GM12878 (cell line): ENCODE results near the gene DTWD2. TPM values are rescaled to one million over a fixed set of nuclear protein-coding genes. Genes with fewer than 3 reads are reported as not detected.

Experiments used
- ATAC-seq: fragments of 200-7000 bp; cut with Tn5 transposase; 3 replicates; pipeline ENCODE4 v1.9.1; 2020; ENCODE audit warnings: mild to moderate bottlenecking, moderate library complexity
- BruUV-seq: library from RNA; stranded (reverse); fragments of 400-500 nt; replicated peaks from 2 replicates; lab custom pipeline; 2021; lab: Mats Ljungman, UMichigan
- CTCF ChIA-PET: fragments of 300-600 bp; sonication (Branson Sonifier 250); formaldehyde crosslinking; extraction: SDS; loops from one replicate; lab custom pipeline; 2021; ENCODE audit warnings: inconsistent platforms; lab: Yijun Ruan, JAX
- POLR2A ChIA-PET: fragments of 350-600 bp; formaldehyde crosslinking; extraction: SDS; loops from one replicate; lab custom pipeline; 2021; ENCODE audit warnings: inconsistent platforms; lab: Charles Lee
- RAD21 ChIA-PET: fragments of 300-600 bp; sonication (Branson Sonifier 250); formaldehyde crosslinking; loops from one replicate; lab custom pipeline; 2023; ENCODE audit warnings: antibody characterized with exemption; ENCODE audit not compliant: unreplicated experiment; lab: Charles Lee
- SMC1A ChIA-PET: fragments of 300-600 bp; sonication (Branson Sonifier 250); formaldehyde crosslinking; loops from one replicate; lab custom pipeline; 2023; ENCODE audit not compliant: unreplicated experiment, uncharacterized antibody; lab: Charles Lee
- DNase-seq: peaks from one replicate; pipeline ENCODE4 v3.0.0-alpha.2; 2011; ENCODE audit warnings: low read depth, low spot score
- FAIRE-seq: peaks from 3 replicates; lab custom pipeline; 2011; peaks lifted over from hg19 to GRCh38; lab: Jason Lieb, UNC
- H2AFZ ChIP-seq: 2 replicates; pipeline ENCODE4 v1.6.0; 2011; ENCODE audit warnings: low read depth, low read length, control low read depth; ENCODE audit not compliant: control insufficient read depth
- H3K27ac ChIP-seq: 2 replicates; pipeline ENCODE4 v1.5.1; 2011; ENCODE audit warnings: control low read depth; ENCODE audit not compliant: control insufficient read depth, insufficient read depth
- H3K27me3 ChIP-seq, 2 experiments: replicated peaks in 1 of 2; 2 replicates each; pipeline versions ENCODE4 v1.6.0 to v1.6.1; 2011; ENCODE audit warnings: low read length in 1 of 2; ENCODE audit not compliant: control insufficient read depth in 2 of 2, insufficient read depth in 2 of 2
- H3K36me3 ChIP-seq, 2 experiments: 2 replicates each; pipeline ENCODE4 v1.5.1; 2011; ENCODE audit warnings: low read length in 1 of 2; ENCODE audit not compliant: control insufficient read depth in 2 of 2, insufficient read depth in 2 of 2
- H3K4me1 ChIP-seq: 2 replicates; pipeline ENCODE4 v1.6.1; 2011; ENCODE audit warnings: mild to moderate bottlenecking, low read length, moderate library complexity, mixed read lengths; ENCODE audit not compliant: control insufficient read depth, insufficient read depth
- H3K4me2 ChIP-seq: 2 replicates; pipeline ENCODE4 v1.6.0; 2011; ENCODE audit warnings: control low read depth; ENCODE audit not compliant: control insufficient read depth, insufficient read depth
- H3K4me3 ChIP-seq: fragments of 200-600 bp; sonication (generic); 2 replicates; pipeline ENCODE4 v1.5.1; 2016
- H3K79me2 ChIP-seq: 2 replicates; pipeline ENCODE4 v1.6.0; 2011; ENCODE audit warnings: low read length; ENCODE audit not compliant: control insufficient read depth, insufficient read depth
- H3K9ac ChIP-seq: 2 replicates; pipeline ENCODE4 v1.8.0; 2011; ENCODE audit warnings: low read length, control low read depth, mixed read lengths; ENCODE audit not compliant: control insufficient read depth, insufficient read depth
- H3K9me3 ChIP-seq: replicated peaks from 3 replicates; pipeline ENCODE4 v1.5.1; 2011; ENCODE audit warnings: mild to moderate bottlenecking, low read length; ENCODE audit not compliant: control insufficient read depth, insufficient read depth
- H4K20me1 ChIP-seq: 2 replicates; pipeline ENCODE4 v1.6.0; 2011; ENCODE audit not compliant: control insufficient read depth, insufficient read depth
- CHD1 ChIP-seq: IDR thresholded peaks from 2 replicates; pipeline ENCODE4 v1.6.1; 2012; ENCODE audit warnings: low read depth, low read length, improper control_type of control experiment
- E2F4 ChIP-seq: IDR thresholded peaks from 2 replicates; pipeline ENCODE4 v1.6.1; 2012; ENCODE audit warnings: low read depth, low read length, improper control_type of control experiment
- EED ChIP-seq: sonication (generic); IDR thresholded peaks from 2 replicates; pipeline ENCODE4 v1.6.1; 2016; ENCODE audit warnings: antibody characterized with exemption, low read depth
- NKRF ChIP-seq: fragments of 450-650 bp; conservative IDR thresholded peaks from 2 replicates; pipeline ENCODE4 v1.6.1; 2017; ENCODE audit warnings: mild to moderate bottlenecking, moderate library complexity
- POLR2AphosphoS5 ChIP-seq: IDR thresholded peaks from 2 replicates; pipeline ENCODE4 v1.6.1; 2011; ENCODE audit warnings: mild to moderate bottlenecking, low read length, inconsistent platforms
- REST ChIP-seq: IDR thresholded peaks from 2 replicates; pipeline ENCODE4 v1.6.1; 2012; ENCODE audit warnings: mild to moderate bottlenecking, low read depth, low read length
- TBL1XR1 ChIP-seq: IDR thresholded peaks from 2 replicates; pipeline ENCODE4 v1.6.1; 2012; ENCODE audit warnings: low read depth, low read length, improper control_type of control experiment
- ZNF217 ChIP-seq: fragments of 450-650 bp; IDR thresholded peaks from 2 replicates; pipeline ENCODE4 v1.6.1; 2017; ENCODE audit warnings: antibody characterized with exemption, mild to moderate bottlenecking
- ZNF24 ChIP-seq: fragments of 450-650 bp; IDR thresholded peaks from 2 replicates; pipeline ENCODE4 v1.6.1; 2017; ENCODE audit warnings: antibody characterized with exemption, mild to moderate bottlenecking
- in situ Hi-C: fragments of 300-500 bp; cut with MboI; formaldehyde crosslinking; loops from 9 replicates; pipeline ENCODE4 v1.14.3; 2018; ENCODE audit warnings: mixed read lengths
- intact Hi-C: fragments of 100-400 bp; cut with micrococcal nuclease; formaldehyde crosslinking; loops from one replicate; pipeline ENCODE4 v1.14.2; 2022; ENCODE audit not compliant: unreplicated experiment
- polyA plus RNA-seq, 11 experiments: library from polyadenylated mRNA; depleted of rRNA in 4 of 11; unstranded in 6 of 11; stranded (reverse) in 5 of 11; fragments of >200 nt; fragmentation: Nextera tagmentation in 4 of 11; fragmentation: Illumina TruSeq in 1 of 11; extraction: Ambion mirVana in 4 of 11; extraction: Trizol in 1 of 11; gene quantifications; 1 replicate in 1 of 11; 2 replicates in 10 of 11; pipeline versions ENCODE4 v1.2.1 to v1.2.3, GENCODE V29; 2011 to 2016; ENCODE audit warnings: inconsistent platforms in 2 of 11, missing spikeins in 2 of 11, low read depth in 1 of 11
- total RNA-seq, 4 experiments: library from RNA; depleted of rRNA in 3 of 4; stranded (reverse); fragments of >200 nt in 3 of 4; fragmentation: Illumina TruSeq in 1 of 4; extraction: Trizol in 1 of 4; gene quantifications; 2 replicates each; pipeline versions ENCODE4 v1.2.1 to v1.2.3, GENCODE V29; 2013 to 2021

DTWD2 gene
- total and polyA plus RNA-seq, 10 of the 15 experiments (the other 5 are each of a cell fraction or from before 2014, with no cell fraction given): 0.93 to 8.4 (median 5.1) TPM

GRCh38 chr5:118984602-118985001, 3.7 kb downstream of the DTWD2 start (continued):
- TF ChIP-seq REST (no peak), EED (no peak)
- TF ChIP-seq, all 136 proteins: peak for 0

- ATAC-seq (no peak), DNase-seq (no peak), FAIRE-seq (no peak)
- Histone ChIP-seq H3K4me1 (peaks cover 3% of the 10 kb centered on the region; the same call in 1 of the 2 replicates), H3K9ac (no peak overlapping the region), H3K27me3 (no peaks in the 10 kb centered on the region), H3K4me3 (no peak overlapping the region), H3K4me2 (no peak overlapping the region), H3K79me2 (no peaks in the 10 kb centered on the region; the same call in 1 of the 2 replicates), H3K36me3 (no peaks in the 10 kb centered on the region), H3K27ac (no peak overlapping the region), H3K9me3 (no peaks in the 10 kb centered on the region; the same call in 2 of the 3 replicates), H2AFZ (no peak overlapping the region), H4K20me1 (no peaks in the 10 kb centered on the region)
- no TSS peak for BruUV-seq
- in situ Hi-C loops: loop anchor here (10.0 to 25.0 kb wide), 2 partner anchors 763 to 1481 kb away; partner anchors contain the start of gene PRR16
- intact Hi-C loops: no loop called here
- ChIA-PET POLR2A (interaction anchor here (0.6 to 1.1 kb wide), 3 partner anchors 89 to 368 kb away, joined by 3 to 5 read pairs (median 3); partner anchors contain the start of gene DMXL1), SMC1A (interaction anchor here (0.8 to 1.4 kb wide), 2 partner anchors 19 to 330 kb away, joined by 3 to 4 read pairs; no protein-coding TSS in a partner anchor), RAD21 (interaction anchor here (0.6 kb wide), 2 partner anchors 24 to 41 kb away, joined by 3 to 4 read pairs; no protein-coding TSS in a partner anchor), CTCF (interaction anchor here (0.6 to 0.8 kb wide), 2 partner anchors 431 to 453 kb away, joined by 3 to 4 read pairs; no protein-coding TSS in a partner anchor)
- TF ChIP-seq EED (no peak), E2F4 (no peak), NKRF (no peak), TBL1XR1 (no peak), ZNF24 (no peak), POLR2AphosphoS5 (no peak), CHD1 (no peak), ZNF217 (no peak)
These were observed 6.6 kb downstream of the DTWD2 start for GRCh38 chr5:118981783-118982182.
